ENCODE data around the gene MYO15A. TPM values are rescaled to one million over a fixed set of nuclear protein-coding genes. Genes with fewer than 3 reads are reported as not detected.
A peak's percentile ranks its signal among the peaks of the same experiment; 100 is the strongest.

Gene MYO15A
- total RNA-seq, 1 experiment from 2014 or later: 0.26 TPM

GRCh38 chr17:18151290-18151689 is 42.7 kb downstream of the MYO15A start:
- CTCF ChIA-PET: no interaction called here
- no peaks in the 10 kb centered on the region for H3F3A ChIP-seq (ENCODE audit: low read length, unreplicated experiment)

GRCh38 chr17:18155179-18155578 is 46.6 kb downstream of the MYO15A start:
- H3K9me3 ChIP-seq (ENCODE audit: low read length): no peaks in the 10 kb centered on the region
- no peak overlapping the region for H2AFZ ChIP-seq (ENCODE audit: low read length)
- no peaks in the 10 kb centered on the region for H3F3A ChIP-seq (ENCODE audit: low read length, unreplicated experiment)
- intact Hi-C loops (cut with micrococcal nuclease): no loop called here
- no peak overlapping the region for H3K9ac ChIP-seq (ENCODE audit: low read length)
- ChIA-PET CTCF (no interaction called here), POLR2A (ENCODE audit: unreplicated experiment) (no interaction called here)
- no peak overlapping the region for H3K4me3 ChIP-seq (ENCODE audit: low read length)
- TF ChIP-seq CTCF (conservative IDR thresholded peaks at IDR 0.05; ENCODE audit: low read depth, low read length) (no peak), EZH2phosphoT487 (IDR thresholded peaks at IDR 0.05; ENCODE audit: borderline replicate concordance, low read length) (no peak), EZH2 (IDR thresholded peaks at IDR 0.05; ENCODE audit: low read length, unreplicated experiment) (no peak)
- H4K20me1 ChIP-seq (ENCODE audit: low read length): no peaks in the 10 kb centered on the region
- DNase-seq (no peak), ATAC-seq (no peak)
- no peak overlapping the region for H3K4me2 ChIP-seq (ENCODE audit: low read length)
- no peaks in the 10 kb centered on the region for H3K36me3 ChIP-seq (ENCODE audit: low read depth, low read length)
- H3K79me2 ChIP-seq (ENCODE audit: low read length): no peaks in the 10 kb centered on the region
- no peaks in the 10 kb centered on the region for H3K4me1 ChIP-seq (ENCODE audit: insufficient read depth, low read length)
- BruUV-seq (replicated peaks): no TSS peak
- no peaks in the 10 kb centered on the region for H3K9me2 ChIP-seq (replicated peaks; ENCODE audit: low read length)
- no peak overlapping the region for H3K27ac ChIP-seq (ENCODE audit: low read length)
- no peaks in the 10 kb centered on the region for H3K27me3 ChIP-seq (ENCODE audit: low read length)

More at GRCh38 chr17:18151290-18151689, 42.7 kb downstream of the MYO15A start:
- BruUV-seq (replicated peaks): no TSS peak
- Histone ChIP-seq H3K4me3 (ENCODE audit: low read length) (no peak overlapping the region), H2AFZ (ENCODE audit: low read length) (no peak overlapping the region), H3K9me2 (replicated peaks; ENCODE audit: low read length) (no peaks in the 10 kb centered on the region), H3K9ac (ENCODE audit: low read length) (no peak overlapping the region), H3K4me2 (ENCODE audit: low read length) (no peak overlapping the region), H3K4me1 (ENCODE audit: insufficient read depth, low read length) (no peaks in the 10 kb centered on the region), H3K36me3 (ENCODE audit: low read depth, low read length) (no peaks in the 10 kb centered on the region), H3K79me2 (ENCODE audit: low read length) (no peaks in the 10 kb centered on the region), H3K27ac (ENCODE audit: low read length) (no peak overlapping the region), H4K20me1 (ENCODE audit: low read length) (no peaks in the 10 kb centered on the region), H3K27me3 (ENCODE audit: low read length) (no peaks in the 10 kb centered on the region), H3K9me3 (ENCODE audit: low read length) (no peaks in the 10 kb centered on the region)
- POLR2A ChIA-PET (ENCODE audit: unreplicated experiment): no interaction called here
- DNase-seq (no peak), ATAC-seq (no peak)
- intact Hi-C loops (cut with micrococcal nuclease): no loop called here
- TF ChIP-seq EZH2 (IDR thresholded peaks at IDR 0.05; ENCODE audit: low read length, unreplicated experiment): no peak
- TF ChIP-seq EZH2phosphoT487 (IDR thresholded peaks at IDR 0.05; ENCODE audit: borderline replicate concordance, low read length): no peak
- TF ChIP-seq CTCF (conservative IDR thresholded peaks at IDR 0.05; ENCODE audit: low read depth, low read length): no peak

GRCh38 chr17:18156171-18156975 is 47.8 kb downstream of the MYO15A start:
- Histone ChIP-seq H3K27ac (ENCODE audit: low read length) (no peak overlapping the region), H3K79me2 (ENCODE audit: low read length) (no peaks in the 10 kb centered on the region), H3F3A (ENCODE audit: low read length, unreplicated experiment) (no peaks in the 10 kb centered on the region), H3K9me2 (replicated peaks; ENCODE audit: low read length) (no peaks in the 10 kb centered on the region), H2AFZ (ENCODE audit: low read length) (no peak overlapping the region), H3K27me3 (ENCODE audit: low read length) (no peaks in the 10 kb centered on the region), H3K4me3 (ENCODE audit: low read length) (no peak overlapping the region), H3K9ac (ENCODE audit: low read length) (no peak overlapping the region), H3K4me1 (ENCODE audit: insufficient read depth, low read length) (no peaks in the 10 kb centered on the region), H3K9me3 (ENCODE audit: low read length) (no peaks in the 10 kb centered on the region), H3K36me3 (ENCODE audit: low read depth, low read length) (no peaks in the 10 kb centered on the region), H3K4me2 (ENCODE audit: low read length) (no peak overlapping the region), H4K20me1 (ENCODE audit: low read length) (no peaks in the 10 kb centered on the region)
- no TSS peak for BruUV-seq (replicated peaks)
- ChIA-PET CTCF (no interaction called here), POLR2A (ENCODE audit: unreplicated experiment) (no interaction called here)
- intact Hi-C loops (cut with micrococcal nuclease): no loop called here
- ATAC-seq (0 out of 2 replicates have a peak, but pooled peaks have one; percentile 15), DNase-seq (no peak)
- TF ChIP-seq CTCF (conservative IDR thresholded peaks at IDR 0.05; ENCODE audit: low read depth, low read length) (no peak), EZH2 (IDR thresholded peaks at IDR 0.05; ENCODE audit: low read length, unreplicated experiment) (no peak), EZH2phosphoT487 (IDR thresholded peaks at IDR 0.05; ENCODE audit: borderline replicate concordance, low read length) (no peak)

All from PC-3 (cell line).